ENCODE data around the gene ECSCR.
A peak's percentile ranks its signal among the peaks of the same experiment; 100 is the strongest.

ECSCR gene

GRCh38 chr5:139474890-139475791, 12.6 kb upstream of the ECSCR start:
- no peak for DNase-seq (ENCODE audit: low read depth in 2 of 2, low spot score in 1 of 2)

GRCh38 chr5:139473565-139473964, 11.0 kb upstream of the ECSCR start:
- no peak for DNase-seq (ENCODE audit: low read depth in 2 of 2, low spot score in 1 of 2)

- no peak for DNase-seq (ENCODE audit: low read depth in 2 of 2, low spot score in 1 of 2)
These were observed 10.6 kb upstream of the ECSCR start for GRCh38 chr5:139473105-139473504.

- no peak for DNase-seq (ENCODE audit: low read depth in 2 of 2, low spot score in 1 of 2)
These were observed 10.0 kb upstream of the ECSCR start for GRCh38 chr5:139472386-139473030.

GRCh38 chr5:139470821-139471300, 8.3 kb upstream of the ECSCR start, which contains the start of gene SMIM33:
Gene SMIM33, plus strand, starts transcription at chr5:139471004. Its CDS starts 118 bp downstream, at chr5:139471122.
- DNase-seq (ENCODE audit: low read depth in 2 of 2, low spot score in 1 of 2): no peak

GRCh38 chr5:139468421-139468931, 5.9 kb upstream of the ECSCR start:
- no peak for DNase-seq (ENCODE audit: low read depth in 2 of 2, low spot score in 1 of 2)

GRCh38 chr5:139461698-139462097, 845 bp downstream of the ECSCR start:
- no peak for DNase-seq (ENCODE audit: low read depth in 2 of 2, low spot score in 1 of 2)

GRCh38 chr5:139461176-139461575, 1.4 kb downstream of the ECSCR start:
- no peak for DNase-seq (ENCODE audit: low read depth in 2 of 2, low spot score in 1 of 2)

- DNase-seq (ENCODE audit: low read depth in 2 of 2, low spot score in 1 of 2): no peak
These were observed 2.1 kb downstream of the ECSCR start for GRCh38 chr5:139460455-139460854.

- no peak for DNase-seq (ENCODE audit: low read depth in 2 of 2, low spot score in 1 of 2)
These were observed 3.0 kb downstream of the ECSCR start for GRCh38 chr5:139459451-139459934.

- peak; percentile 51 to 65 for DNase-seq (ENCODE audit: low read depth in 2 of 2, low spot score in 1 of 2)
These were observed 3.7 kb downstream of the ECSCR start for GRCh38 chr5:139458580-139459407.

- DNase-seq (ENCODE audit: low read depth in 2 of 2, low spot score in 1 of 2): no peak
These were observed 4.8 kb downstream of the ECSCR start for GRCh38 chr5:139457653-139458306.

GRCh38 chr5:139457241-139457640, 5.3 kb downstream of the ECSCR start:
- DNase-seq (ENCODE audit: low read depth in 2 of 2, low spot score in 1 of 2): no peak

GRCh38 chr5:139456776-139457175, 5.8 kb downstream of the ECSCR start:
- DNase-seq (ENCODE audit: low read depth in 2 of 2, low spot score in 1 of 2): no peak

- DNase-seq (ENCODE audit: low read depth in 2 of 2, low spot score in 1 of 2): no peak
These were observed 7.8 kb downstream of the ECSCR start for GRCh38 chr5:139454568-139455290.

- peak; percentile 34 to 40 for DNase-seq (ENCODE audit: low read depth in 2 of 2, low spot score in 1 of 2)
These were observed 8.6 kb downstream of the ECSCR start for GRCh38 chr5:139453683-139454567.

- no peak for DNase-seq (ENCODE audit: low read depth in 2 of 2, low spot score in 1 of 2)
These were observed 10.5 kb downstream of the ECSCR start for GRCh38 chr5:139451878-139452660.

GRCh38 chr5:139451176-139451575, 11.4 kb downstream of the ECSCR start:
- no peak for DNase-seq (ENCODE audit: low read depth in 2 of 2, low spot score in 1 of 2)

Data from stimulated activated CD8-positive, alpha-beta memory T cell treated with anti-CD3 and anti-CD28 coated beads, Interleukin-4, amount 100 ng/mL, for 4 hours (primary cell).